A673 (cell line): Measurements from ENCODE around the gene SLC38A8. TPM values are rescaled to one million over a fixed set of nuclear protein-coding genes. Genes with fewer than 3 reads are reported as not detected.

Experiments
- BruUV-seq: library from RNA; stranded (reverse); fragments of 400-500 nt; replicated peaks from 2 replicates; lab custom pipeline; 2021; lab: Mats Ljungman, UMichigan
- CTCF ChIA-PET: fragments of 300-600 bp; sonication (Branson Sonifier 250); formaldehyde crosslinking; loops from one replicate; lab custom pipeline; 2022; ENCODE audit warnings: antibody characterized with exemption; lab: Charles Lee
- POLR2A ChIA-PET: fragments of 300-600 bp; sonication (Branson Sonifier 250); formaldehyde crosslinking; loops from one replicate; lab custom pipeline; 2022; ENCODE audit warnings: antibody characterized with exemption; ENCODE audit not compliant: low non-redundant PET; lab: Charles Lee
- DNase-seq: peaks from one replicate; pipeline ENCODE4 v3.0.0-alpha.2; 2015; ENCODE audit warnings: low spot score
- H3K27ac ChIP-seq: fragments of 200-600 bp; sonication (generic); 2 replicates; pipeline ENCODE4 v1.5.1; 2016; ENCODE audit warnings: mixed run types, low read depth, mild to moderate bottlenecking, mixed read lengths, antibody characterized with exemption, low read length; ENCODE audit not compliant: poor library complexity, severe bottlenecking
- H3K27me3 ChIP-seq: fragments of 200-600 bp; sonication (generic); replicated peaks from 2 replicates; pipeline ENCODE4 v1.6.1; 2017; ENCODE audit warnings: mixed run types, low read depth, mild to moderate bottlenecking, mixed read lengths, antibody characterized with exemption, low read length; ENCODE audit not compliant: insufficient read depth, poor library complexity
- H3K36me3 ChIP-seq: fragments of 200-600 bp; sonication (generic); 2 replicates; pipeline ENCODE4 v1.6.1; 2016; ENCODE audit warnings: mixed run types, mild to moderate bottlenecking, mixed read lengths, antibody characterized with exemption, low read length; ENCODE audit not compliant: insufficient read depth, poor library complexity, severe bottlenecking
- H3K4me1 ChIP-seq: fragments of 200-600 bp; sonication (generic); 2 replicates; pipeline ENCODE4 v1.6.1; 2017; ENCODE audit warnings: mixed run types, mild to moderate bottlenecking, mixed read lengths, antibody characterized with exemption, low read length; ENCODE audit not compliant: insufficient read depth, poor library complexity, severe bottlenecking
- H3K4me3 ChIP-seq: fragments of 200-600 bp; sonication (generic); 2 replicates; pipeline ENCODE4 v1.5.1; 2016; ENCODE audit warnings: low read depth, mixed run types, mild to moderate bottlenecking, mixed read lengths, low read length; ENCODE audit not compliant: poor library complexity, severe bottlenecking
- H3K9me3 ChIP-seq: fragments of 200-600 bp; sonication (generic); 2 replicates; pipeline ENCODE4 v1.6.1; 2016; ENCODE audit warnings: mixed run types, low read depth, mild to moderate bottlenecking, mixed read lengths, antibody characterized with exemption, low read length; ENCODE audit not compliant: poor library complexity, severe bottlenecking
- EZH2 ChIP-seq: fragments of 200-600 bp; sonication (generic); IDR thresholded peaks from 2 replicates; pipeline ENCODE4 v1.6.1; 2017; ENCODE audit warnings: borderline replicate concordance, low read depth, mild to moderate bottlenecking, mixed read lengths, antibody characterized with exemption, low read length; ENCODE audit not compliant: poor library complexity, severe bottlenecking
- intact Hi-C: fragments of 100-400 bp; cut with micrococcal nuclease; formaldehyde crosslinking; loops from one replicate; pipeline ENCODE4 v1.10.0; 2022; ENCODE audit not compliant: unreplicated experiment
- total RNA-seq: library from RNA; stranded (reverse); gene quantifications from 2 replicates; pipeline ENCODE4 v1.2.3, GENCODE V29; 2021
- TF ChIP-seq, protein P1 (sequence below): fragments of 300-800, 200-600 bp; sonication (generic); conservative IDR thresholded peaks from 2 replicates; pipeline ENCODE4 v1.5.1; 2017; ENCODE audit warnings: low read depth, mild to moderate bottlenecking, antibody characterized with exemption, low read length, moderate library complexity, mixed read lengths

The SLC38A8 gene
- total RNA-seq, 1 experiment from 2014 or later: not detected

DNA sequence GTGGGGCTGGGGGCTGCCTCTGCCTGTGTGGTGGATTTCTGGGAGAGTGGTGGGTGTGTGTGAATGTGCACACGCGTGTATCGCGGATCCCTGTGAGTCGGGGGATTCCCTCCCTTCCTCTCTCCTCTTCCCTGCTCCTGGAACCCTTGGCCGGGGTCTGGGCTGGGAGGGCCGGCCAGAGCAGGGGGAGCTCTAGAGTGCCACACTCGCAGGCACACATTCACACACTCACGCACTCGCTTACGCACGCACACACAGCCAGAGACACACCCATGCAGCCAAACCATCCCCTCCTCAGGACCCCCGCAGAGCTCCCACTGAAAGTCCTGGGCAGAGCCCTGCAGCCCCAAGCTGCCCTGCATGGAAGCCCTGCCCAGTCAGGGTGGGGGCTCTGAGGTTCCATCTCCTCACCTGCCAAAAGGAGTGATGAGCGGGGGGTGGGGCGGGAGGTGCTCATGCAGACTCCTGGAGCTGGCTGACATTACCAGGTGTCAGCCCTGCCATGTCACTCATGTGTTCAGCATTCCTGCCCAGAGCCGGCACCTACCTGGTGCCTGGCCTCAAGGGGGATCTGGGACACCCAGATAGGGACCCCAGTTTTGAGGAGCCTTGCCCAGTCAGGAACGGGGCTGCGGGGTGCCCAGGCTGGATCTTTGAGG, 72.7 kb downstream of the SLC38A8 start:
- DNase-seq: no peak
- TF ChIP-seq, protein P1, sequence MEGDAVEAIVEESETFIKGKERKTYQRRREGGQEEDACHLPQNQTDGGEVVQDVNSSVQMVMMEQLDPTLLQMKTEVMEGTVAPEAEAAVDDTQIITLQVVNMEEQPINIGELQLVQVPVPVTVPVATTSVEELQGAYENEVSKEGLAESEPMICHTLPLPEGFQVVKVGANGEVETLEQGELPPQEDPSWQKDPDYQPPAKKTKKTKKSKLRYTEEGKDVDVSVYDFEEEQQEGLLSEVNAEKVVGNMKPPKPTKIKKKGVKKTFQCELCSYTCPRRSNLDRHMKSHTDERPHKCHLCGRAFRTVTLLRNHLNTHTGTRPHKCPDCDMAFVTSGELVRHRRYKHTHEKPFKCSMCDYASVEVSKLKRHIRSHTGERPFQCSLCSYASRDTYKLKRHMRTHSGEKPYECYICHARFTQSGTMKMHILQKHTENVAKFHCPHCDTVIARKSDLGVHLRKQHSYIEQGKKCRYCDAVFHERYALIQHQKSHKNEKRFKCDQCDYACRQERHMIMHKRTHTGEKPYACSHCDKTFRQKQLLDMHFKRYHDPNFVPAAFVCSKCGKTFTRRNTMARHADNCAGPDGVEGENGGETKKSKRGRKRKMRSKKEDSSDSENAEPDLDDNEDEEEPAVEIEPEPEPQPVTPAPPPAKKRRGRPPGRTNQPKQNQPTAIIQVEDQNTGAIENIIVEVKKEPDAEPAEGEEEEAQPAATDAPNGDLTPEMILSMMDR: no peak
- no peak for TF ChIP-seq EZH2
- Histone ChIP-seq H3K27me3 (peaks cover 7% of the 10 kb centered on the region), H3K36me3 (no peaks in the 10 kb centered on the region), H3K4me1 (no peaks in the 10 kb centered on the region), H3K27ac (no peak overlapping the region), H3K4me3 (no peak overlapping the region), H3K9me3 (no peaks in the 10 kb centered on the region)
- CTCF ChIA-PET: interaction anchor here (0.6 kb wide), 1 partner anchor 60 kb away, joined by 4 read pairs; no protein-coding TSS in a partner anchor
- intact Hi-C loops: no loop called here
- POLR2A ChIA-PET: no interaction called here
- no TSS peak for BruUV-seq

GRCh38 chr16:83968891-83969649, 73.5 kb downstream of the SLC38A8 start:
- Histone ChIP-seq H3K4me1 (no peaks in the 10 kb centered on the region), H3K4me3 (peak overlapping the region; percentile 26), H3K27ac (no peak overlapping the region), H3K36me3 (no peaks in the 10 kb centered on the region), H3K9me3 (no peaks in the 10 kb centered on the region), H3K27me3 (peaks cover 7% of the 10 kb centered on the region)
- ChIA-PET POLR2A (no interaction called here), CTCF (no interaction called here)
- TF ChIP-seq EZH2: no peak
- TF ChIP-seq, protein P1: no peak
- no peak for DNase-seq
- intact Hi-C loops: loop anchor here (1.0 kb wide), 1 partner anchor 96 kb away; no protein-coding TSS in a partner anchor
- BruUV-seq: no TSS peak

DNA sequence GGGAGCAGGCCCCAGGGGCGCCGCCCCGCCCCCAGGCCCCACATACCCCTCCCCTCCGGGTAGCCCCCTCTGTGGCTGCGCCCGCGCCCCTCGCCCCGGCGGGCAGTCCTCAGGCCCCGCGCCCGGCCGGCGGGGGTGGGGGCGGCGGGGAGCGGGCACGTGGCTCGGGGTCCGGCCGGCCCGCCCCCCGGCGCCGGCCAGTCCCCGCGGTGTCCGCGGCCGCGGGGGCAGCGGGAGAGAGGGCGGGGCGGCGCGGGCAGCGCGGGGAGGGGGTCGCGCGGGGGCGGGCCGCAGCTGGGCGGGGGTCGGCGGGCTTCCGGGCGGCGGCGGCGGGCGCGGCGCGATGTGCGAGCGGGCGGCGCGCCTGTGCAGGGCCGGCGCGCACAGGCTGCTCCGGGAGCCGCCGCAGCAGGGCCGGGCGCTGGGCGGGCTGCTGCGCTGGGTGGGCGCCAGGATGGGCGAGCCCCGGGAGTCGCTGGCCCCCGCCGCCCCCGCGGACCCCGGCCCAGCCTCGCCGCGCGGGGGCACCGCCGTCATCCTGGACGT, 74.2 kb downstream of the SLC38A8 start:
- CTCF ChIA-PET: no interaction called here
- BruUV-seq: no TSS peak
- H3K4me1 ChIP-seq: no peaks in the 10 kb centered on the region

More for the DNA sequence above, 74.2 kb downstream of the SLC38A8 start:
- no peak for DNase-seq
- no peak for TF ChIP-seq EZH2
- TF ChIP-seq, protein P1: no peak
- POLR2A ChIA-PET: no interaction called here
- intact Hi-C loops: loop anchor here (1.0 kb wide), 1 partner anchor 97 kb away; no protein-coding TSS in a partner anchor
- Histone ChIP-seq H3K9me3 (no peaks in the 10 kb centered on the region), H3K4me3 (peak overlapping the region; percentile 29), H3K27me3 (peaks cover 7% of the 10 kb centered on the region), H3K27ac (no peak overlapping the region), H3K36me3 (no peaks in the 10 kb centered on the region)
